ENCODE results near the gene ZNF583. TPM values are rescaled to one million over a fixed set of nuclear protein-coding genes. Genes with fewer than 3 reads are reported as not detected.

ZNF583 gene
- total and polyA plus RNA-seq, 2 of the 13 experiments (the other 11 are each of a cell fraction or from before 2014, with no cell fraction given): 0.65 to 5.3 TPM

GRCh38 chr19:56367829-56368711 is 36.1 kb upstream of the ZNF583 start (continued):
- TF ChIP-seq FIP1L1 (IDR thresholded peaks at IDR 0.05; ENCODE audit: borderline replicate concordance, insufficient read depth, low read depth, low read length) (0 out of 2 replicates have a peak, but pooled peaks have one; percentile 48), ZNF30 (CRISPR knock-in tag; IDR thresholded peaks at IDR 0.05) (0 out of 2 replicates have a peak, but pooled peaks have one; percentile 71), ZNF441 (CRISPR knock-in tag; IDR thresholded peaks at IDR 0.05; ENCODE audit: borderline replicate concordance) (peak; percentile 62), NONO (IDR thresholded peaks at IDR 0.05) (no peak), NONO (CRISPR knock-in tag; conservative IDR thresholded peaks at IDR 0.05) (peak; percentile 66), GMEB2 (CRISPR knock-in tag; IDR thresholded peaks at IDR 0.05; ENCODE audit: low read depth) (0 out of 2 replicates have a peak, but pooled peaks have one; percentile 18), BHLHE40 (IDR thresholded peaks at IDR 0.05; ENCODE audit: low read length) (peak; percentile 34; the same call in 1 of the 2 replicates), ZNF687 (CRISPR knock-in tag; IDR thresholded peaks at IDR 0.05) (peak; percentile 98), ZNF44 (CRISPR knock-in tag; IDR thresholded peaks at IDR 0.05) (0 out of 2 replicates have a peak, but pooled peaks have one; percentile 70), ZNF510 (CRISPR knock-in tag; IDR thresholded peaks at IDR 0.05; ENCODE audit: low read depth) (0 out of 2 replicates have a peak, but pooled peaks have one; percentile 77), RXRB (CRISPR knock-in tag; IDR thresholded peaks at IDR 0.05; ENCODE audit: borderline replicate concordance) (0 out of 2 replicates have a peak, but pooled peaks have one; percentile 8), RFX3 (CRISPR knock-in tag; IDR thresholded peaks at IDR 0.05) (no peak), ATF7 (IDR thresholded peaks at IDR 0.05) (no peak), ATF7 (CRISPR knock-in tag; IDR thresholded peaks at IDR 0.05) (no peak), CHD2 (IDR thresholded peaks at IDR 0.05; ENCODE audit: low read depth, low read length) (0 out of 2 replicates have a peak, but pooled peaks have one; percentile 15), ZNF501 (CRISPR knock-in tag; IDR thresholded peaks at IDR 0.05) (peak; percentile 43; the same call in 1 of the 2 replicates), PATZ1 (CRISPR knock-in tag; IDR thresholded peaks at IDR 0.05) (peak; percentile 41; the same call in 1 of the 2 replicates), HNRNPLL (IDR thresholded peaks at IDR 0.05; ENCODE audit: low read depth, low read length, poor library complexity, severe bottlenecking) (peak; percentile 84), MYC (CRISPR knock-in tag; IDR thresholded peaks at IDR 0.05; ENCODE audit: borderline replicate concordance) (0 out of 2 replicates have a peak, but pooled peaks have one; percentile 46), ZNF766 (CRISPR knock-in tag; IDR thresholded peaks at IDR 0.05; ENCODE audit: borderline replicate concordance) (peak; percentile 70; the same call in 1 of the 2 replicates)

Measured in HepG2 (cell line).